ENCODE measurements around the gene TMEM170A.
"Not testable (repeated sequence)": the region's sequence is repeated elsewhere in the genome, so short reads cannot be mapped to it uniquely, and the experiment has no call there.

TMEM170A gene

DNA sequence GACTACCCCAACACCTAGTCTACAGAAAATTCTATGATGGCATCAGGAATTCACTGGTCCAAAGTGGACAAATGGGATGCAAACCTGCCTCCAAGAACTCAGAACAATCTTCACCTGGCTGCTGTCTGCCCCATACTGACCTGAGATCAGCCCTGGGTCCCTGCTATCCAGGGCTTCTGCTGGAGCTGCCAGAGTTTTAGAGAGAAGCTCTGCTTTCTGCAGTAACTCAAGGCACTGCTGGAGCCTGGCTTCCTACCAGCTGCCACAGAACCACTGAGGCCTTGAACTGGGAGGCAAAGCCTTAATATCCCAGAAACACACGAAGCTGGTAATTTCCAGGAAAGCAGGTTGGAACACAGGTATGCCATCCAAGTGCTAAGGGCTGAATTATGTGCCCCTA, 7.5 kb downstream of the TMEM170A start:
- DNase-seq (ENCODE audit: low read depth in 2 of 3, low spot score in 1 of 3): no peak

- DNase-seq (ENCODE audit: low read depth in 2 of 3, low spot score in 1 of 3): not testable (repeated sequence)
Measured at GRCh38 chr16:75456486-75456885, 8.0 kb downstream of the TMEM170A start.

- no peak for DNase-seq (ENCODE audit: low read depth in 2 of 3, low spot score in 1 of 3)
Measured at GRCh38 chr16:75455677-75456076, 8.8 kb downstream of the TMEM170A start.

DNA sequence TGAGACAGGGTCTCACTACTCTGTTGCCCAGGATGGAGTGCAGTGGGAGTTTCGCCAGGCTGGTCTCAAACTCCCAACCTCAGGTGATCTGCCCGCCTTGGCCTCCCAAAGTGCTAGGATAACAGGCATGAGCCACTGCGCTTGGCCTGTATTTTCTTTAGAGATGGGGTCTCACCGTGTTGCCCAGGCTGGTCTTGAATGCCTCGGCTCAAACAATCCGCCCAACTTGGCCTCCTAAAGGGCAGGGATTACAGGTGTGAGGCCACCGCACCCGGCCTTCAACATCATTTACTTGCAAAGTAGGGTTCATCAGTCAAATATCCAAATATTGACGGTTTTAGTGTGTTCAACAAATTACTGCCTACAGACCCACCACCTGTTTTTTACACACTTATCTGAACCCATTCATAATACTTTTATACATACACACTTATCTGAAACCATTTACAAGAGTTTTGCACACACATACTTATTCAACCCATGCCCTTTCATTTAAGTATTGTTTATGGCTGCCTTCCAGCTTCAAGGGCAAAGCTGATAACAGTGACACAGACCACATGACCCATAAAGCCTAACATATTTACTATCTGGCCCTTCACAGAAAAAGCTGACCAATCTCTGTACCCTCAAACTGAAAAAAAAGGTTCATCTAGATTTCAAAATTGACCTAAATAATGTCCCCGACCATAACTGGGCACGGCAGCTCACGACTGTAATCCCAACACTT, 11.9 kb downstream of the TMEM170A start:
- no peak for DNase-seq (ENCODE audit: low read depth in 2 of 3, low spot score in 1 of 3)

DNA sequence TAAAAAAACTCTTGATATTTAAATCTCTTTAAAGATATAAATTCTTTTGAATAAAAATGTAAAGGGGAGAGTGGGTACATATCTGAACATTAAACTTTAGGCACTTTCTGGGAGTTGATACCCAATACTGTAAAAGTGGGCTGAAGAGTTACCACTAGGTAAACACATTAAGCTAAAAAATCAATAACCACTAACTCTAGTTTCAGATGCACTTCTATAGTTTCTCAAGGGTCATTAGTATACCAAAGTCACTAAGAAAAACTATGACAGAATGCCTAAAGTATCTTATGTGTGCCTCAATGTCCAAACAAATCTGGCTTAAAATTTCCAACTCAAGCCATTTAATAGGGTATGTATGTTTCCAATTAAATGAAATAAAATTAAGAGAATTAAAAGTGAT, 18.1 kb downstream of the TMEM170A start:
- no peak for DNase-seq (ENCODE audit: low read depth in 2 of 3, low spot score in 1 of 3)

DNA sequence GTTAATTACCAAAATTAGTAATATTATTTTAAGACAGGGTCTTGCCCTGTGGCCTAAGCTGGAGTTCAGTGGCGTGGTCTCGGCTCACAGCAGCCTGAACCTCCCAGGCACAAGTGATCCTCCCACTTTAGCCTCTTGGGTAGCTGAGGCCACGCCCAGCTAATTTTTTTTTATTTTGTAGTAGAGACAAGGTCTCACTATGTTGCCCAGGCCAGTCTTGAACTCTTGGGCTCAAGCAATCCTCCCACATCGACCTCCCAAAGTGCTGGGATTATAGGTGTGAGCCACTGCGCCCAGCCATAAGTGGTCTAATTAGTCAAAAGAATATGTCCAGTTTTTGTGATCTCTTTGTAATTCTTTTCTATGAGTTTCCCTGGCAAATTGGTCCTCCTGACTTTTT, 19.2 kb downstream of the TMEM170A start:
- no peak for DNase-seq (ENCODE audit: low read depth in 2 of 3, low spot score in 1 of 3)

- no peak for DNase-seq (ENCODE audit: low read depth in 2 of 3, low spot score in 1 of 3)
Measured at GRCh38 chr16:75443298-75443697, 21.2 kb downstream of the TMEM170A start.

GRCh38 chr16:75433732-75434413, 30.6 kb downstream of the TMEM170A start:
- peak in 1 of 3 donors; percentile 41 for DNase-seq (ENCODE audit: low read depth in 2 of 3, low spot score in 1 of 3)

DNA sequence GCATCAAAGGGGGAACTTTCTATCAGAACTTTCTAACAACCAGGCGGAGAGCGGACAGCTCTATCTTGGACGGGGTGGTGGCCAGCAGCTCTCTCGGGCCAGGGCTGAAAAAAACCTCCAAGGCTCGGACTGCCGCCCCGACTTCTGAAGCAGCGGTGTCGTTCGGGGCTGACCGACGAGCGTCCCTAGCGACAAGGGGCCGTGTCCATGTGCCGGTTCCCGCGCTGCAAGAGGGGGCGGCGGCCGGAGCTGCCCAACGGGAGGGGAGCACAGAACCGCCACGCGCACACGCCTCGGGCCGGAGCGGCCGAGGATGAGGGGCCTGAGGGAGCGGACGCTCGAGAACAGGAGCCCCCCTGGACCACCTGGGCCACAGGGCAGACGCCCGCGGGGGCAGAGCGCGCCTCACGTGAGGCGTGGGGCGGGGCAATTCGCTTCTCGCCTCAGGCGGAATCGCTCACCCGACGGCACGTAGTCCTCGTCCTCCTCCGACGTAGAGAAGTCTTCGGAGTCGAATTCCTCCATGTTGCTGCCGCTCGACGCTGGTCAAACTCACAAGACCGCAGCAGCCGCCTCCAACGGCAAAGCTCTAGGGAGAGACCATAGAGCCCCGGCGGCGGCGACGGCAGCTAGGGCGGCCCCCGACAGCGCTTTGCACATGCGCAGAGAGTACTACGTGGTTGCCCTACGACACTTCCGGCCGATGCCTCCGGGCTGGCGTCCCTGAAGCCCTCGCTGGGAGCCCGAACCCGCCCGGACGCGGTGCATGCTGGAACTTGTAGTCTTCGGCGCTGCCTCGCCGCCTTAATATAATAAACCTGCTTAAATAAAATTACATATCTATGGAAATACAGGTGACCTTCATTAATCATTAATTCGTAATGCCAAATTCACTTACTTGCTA, 31.4 kb downstream of the TMEM170A start, which contains the start of gene CFDP1:
Gene CFDP1, minus strand, starts transcription at position 676 of the 904 bp plus-strand sequence. Its CDS starts 151 bp downstream, at position 525.
- peak; percentile 88 to 94 (median 89) for DNase-seq (ENCODE audit: low read depth in 2 of 3, low spot score in 1 of 3)

- DNase-seq (ENCODE audit: low read depth in 2 of 3, low spot score in 1 of 3): no peak
Measured at GRCh38 chr16:75429621-75430403, 34.7 kb downstream of the TMEM170A start.

DNA sequence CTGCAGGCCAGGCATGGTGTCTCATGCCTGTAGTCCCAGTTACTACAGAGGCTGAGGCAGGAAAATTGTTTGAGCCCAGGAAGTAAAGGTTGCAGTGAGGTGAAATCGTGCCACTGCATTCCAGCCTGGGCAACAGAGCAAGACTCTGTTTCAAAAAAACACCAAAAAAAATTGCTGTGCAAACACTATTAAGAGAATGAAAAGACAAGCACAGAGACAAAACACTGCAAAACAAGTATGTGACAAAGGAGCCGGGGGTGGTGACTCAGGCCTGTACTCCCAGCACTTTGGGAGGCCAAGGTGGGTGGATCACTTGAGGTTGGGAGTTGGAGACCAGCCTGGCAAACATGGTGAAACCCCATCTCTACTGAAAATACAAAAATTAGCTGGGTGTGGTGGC, 38.0 kb downstream of the TMEM170A start:
- not testable (repeated sequence) for DNase-seq (ENCODE audit: low read depth in 2 of 3, low spot score in 1 of 3)

DNA sequence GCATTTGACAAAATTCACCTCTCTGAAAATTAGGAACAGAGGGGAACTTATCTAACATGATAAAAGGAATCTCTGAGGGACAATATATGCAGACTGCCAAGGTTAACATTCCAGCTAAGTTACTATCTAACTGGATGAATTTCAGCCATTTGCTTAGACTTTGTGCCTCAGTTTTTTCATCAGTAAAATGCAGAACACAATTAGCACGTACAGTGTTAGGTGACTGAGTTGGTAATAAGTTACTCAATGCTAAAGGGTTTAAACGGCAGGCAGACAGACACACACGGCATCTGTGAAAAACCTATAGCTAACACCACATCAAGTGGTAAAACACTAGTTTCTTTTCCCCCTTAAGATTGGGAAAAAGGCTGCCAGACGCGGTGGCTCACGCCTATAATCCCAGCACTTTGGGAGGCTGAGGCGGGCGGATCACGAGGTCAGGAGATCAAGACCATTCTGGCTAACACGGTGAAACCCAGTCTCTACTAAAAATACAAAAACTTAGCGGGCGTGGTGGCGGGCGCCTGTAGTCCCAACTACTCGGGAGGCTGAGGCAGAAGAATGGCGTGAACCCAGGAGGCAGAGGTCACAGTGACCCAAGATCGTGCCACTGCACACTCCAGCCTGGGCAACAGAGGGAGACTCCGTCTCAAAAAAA, 40.3 kb downstream of the TMEM170A start:
- not testable (repeated sequence) for DNase-seq (ENCODE audit: low read depth in 2 of 3, low spot score in 1 of 3)

DNA sequence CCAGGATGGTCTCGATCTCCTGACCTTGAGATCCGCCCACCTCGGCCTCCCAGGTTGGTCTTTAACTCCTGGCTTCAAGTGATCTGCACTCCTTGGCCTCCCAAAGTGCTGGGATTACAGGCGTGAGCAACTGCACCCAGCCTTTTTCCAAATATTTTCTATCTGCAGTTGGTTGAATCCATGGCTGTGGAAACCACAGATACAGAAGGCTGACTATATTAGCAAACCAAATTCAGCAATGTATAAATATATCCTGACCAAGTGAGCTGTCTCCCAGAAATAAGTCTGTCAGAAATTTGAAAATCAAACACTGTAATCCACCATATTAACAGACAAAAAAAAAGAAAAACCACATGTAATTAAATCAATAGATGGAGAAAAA, 40.8 kb downstream of the TMEM170A start:
- DNase-seq (ENCODE audit: low read depth in 2 of 3, low spot score in 1 of 3): no peak

DNA sequence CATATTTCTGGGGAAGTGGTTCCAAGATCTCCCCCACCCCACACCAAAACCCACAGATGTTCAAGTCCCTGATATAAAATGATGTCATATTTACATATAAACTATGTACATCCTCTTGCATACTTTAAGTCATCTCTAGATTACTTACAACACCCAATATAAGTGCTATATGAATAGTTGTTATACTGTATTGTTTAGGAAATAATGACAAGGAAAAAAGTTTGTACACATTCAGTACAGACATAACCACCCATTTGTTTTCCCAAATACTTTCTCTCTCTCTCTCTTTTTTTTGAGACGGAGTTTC, 42.7 kb downstream of the TMEM170A start:
- no peak for DNase-seq (ENCODE audit: low read depth in 2 of 3, low spot score in 1 of 3)

GRCh38 chr16:75420987-75421819, 43.3 kb downstream of the TMEM170A start:
- peak in 1 of 3 donors; percentile 29 for DNase-seq (ENCODE audit: low read depth in 2 of 3, low spot score in 1 of 3)

- DNase-seq (ENCODE audit: low read depth in 2 of 3, low spot score in 1 of 3): no peak
Measured at GRCh38 chr16:75416904-75417565, 47.5 kb downstream of the TMEM170A start.

DNA sequence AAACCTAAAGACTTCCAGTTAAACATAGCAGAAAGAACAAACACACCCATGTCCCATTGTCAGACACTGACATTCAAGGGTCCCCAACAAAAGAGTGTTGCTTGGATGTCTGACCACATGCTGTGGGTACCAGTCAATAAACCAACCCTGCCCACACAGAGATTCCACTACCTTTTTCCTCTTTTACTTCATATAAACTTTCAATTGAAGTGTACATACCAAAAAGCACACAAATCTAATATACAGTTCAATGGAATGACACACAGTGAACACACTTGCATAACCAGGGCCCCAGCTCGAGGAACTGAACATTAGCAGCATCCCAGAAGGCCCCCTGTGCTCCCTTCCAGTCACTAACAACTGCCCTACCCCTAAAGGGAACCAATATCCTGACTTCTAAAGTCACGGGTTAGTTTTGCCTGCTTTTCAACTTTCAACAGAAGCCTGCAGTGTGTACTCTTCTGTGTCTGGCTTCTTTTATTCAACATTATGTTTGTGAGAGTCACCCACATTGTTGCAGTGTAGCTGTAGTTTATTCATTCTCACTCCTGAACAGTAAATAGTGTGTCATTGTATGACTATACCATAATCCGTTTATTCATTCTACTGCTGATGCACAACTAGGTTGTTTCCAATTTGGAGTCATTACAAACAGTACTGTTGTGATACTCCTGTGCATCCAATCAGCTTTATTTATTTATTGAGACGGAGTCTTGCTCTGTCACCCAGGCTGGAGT, 49.2 kb downstream of the TMEM170A start:
- no peak for DNase-seq (ENCODE audit: low read depth in 2 of 3, low spot score in 1 of 3)

GRCh38 chr16:75413951-75414350, 50.5 kb downstream of the TMEM170A start:
- no peak for DNase-seq (ENCODE audit: low read depth in 2 of 3, low spot score in 1 of 3)
